A673 (cell line): ENCODE results near the gene GMFB. TPM values are rescaled to one million over a fixed set of nuclear protein-coding genes. Genes with fewer than 3 reads are reported as not detected.

Source experiments
- BruUV-seq: library from RNA; stranded (reverse); fragments of 400-500 nt; replicated peaks from 2 replicates; lab custom pipeline; 2021; lab: Mats Ljungman, UMichigan
- CTCF ChIA-PET: fragments of 300-600 bp; sonication (Branson Sonifier 250); formaldehyde crosslinking; loops from one replicate; lab custom pipeline; 2022; ENCODE audit warnings: antibody characterized with exemption; lab: Charles Lee
- POLR2A ChIA-PET: fragments of 300-600 bp; sonication (Branson Sonifier 250); formaldehyde crosslinking; loops from one replicate; lab custom pipeline; 2022; ENCODE audit warnings: antibody characterized with exemption; ENCODE audit not compliant: low non-redundant PET; lab: Charles Lee
- DNase-seq: peaks from one replicate; pipeline ENCODE4 v3.0.0-alpha.2; 2015; ENCODE audit warnings: low spot score
- H3K27ac ChIP-seq: fragments of 200-600 bp; sonication (generic); 2 replicates; pipeline ENCODE4 v1.5.1; 2016; ENCODE audit warnings: mixed run types, low read depth, mild to moderate bottlenecking, mixed read lengths, antibody characterized with exemption, low read length; ENCODE audit not compliant: poor library complexity, severe bottlenecking
- H3K27me3 ChIP-seq: fragments of 200-600 bp; sonication (generic); replicated peaks from 2 replicates; pipeline ENCODE4 v1.6.1; 2017; ENCODE audit warnings: mixed run types, low read depth, mild to moderate bottlenecking, mixed read lengths, antibody characterized with exemption, low read length; ENCODE audit not compliant: insufficient read depth, poor library complexity
- H3K36me3 ChIP-seq: fragments of 200-600 bp; sonication (generic); 2 replicates; pipeline ENCODE4 v1.6.1; 2016; ENCODE audit warnings: mixed run types, mild to moderate bottlenecking, mixed read lengths, antibody characterized with exemption, low read length; ENCODE audit not compliant: insufficient read depth, poor library complexity, severe bottlenecking
- H3K4me1 ChIP-seq: fragments of 200-600 bp; sonication (generic); 2 replicates; pipeline ENCODE4 v1.6.1; 2017; ENCODE audit warnings: mixed run types, mild to moderate bottlenecking, mixed read lengths, antibody characterized with exemption, low read length; ENCODE audit not compliant: insufficient read depth, poor library complexity, severe bottlenecking
- H3K4me3 ChIP-seq: fragments of 200-600 bp; sonication (generic); 2 replicates; pipeline ENCODE4 v1.5.1; 2016; ENCODE audit warnings: low read depth, mixed run types, mild to moderate bottlenecking, mixed read lengths, low read length; ENCODE audit not compliant: poor library complexity, severe bottlenecking
- H3K9me3 ChIP-seq: fragments of 200-600 bp; sonication (generic); 2 replicates; pipeline ENCODE4 v1.6.1; 2016; ENCODE audit warnings: mixed run types, low read depth, mild to moderate bottlenecking, mixed read lengths, antibody characterized with exemption, low read length; ENCODE audit not compliant: poor library complexity, severe bottlenecking
- CTCF ChIP-seq: fragments of 300-800, 200-600 bp; sonication (generic); conservative IDR thresholded peaks from 2 replicates; pipeline ENCODE4 v1.5.1; 2017; ENCODE audit warnings: low read depth, mild to moderate bottlenecking, antibody characterized with exemption, low read length, moderate library complexity, mixed read lengths
- EZH2 ChIP-seq: fragments of 200-600 bp; sonication (generic); IDR thresholded peaks from 2 replicates; pipeline ENCODE4 v1.6.1; 2017; ENCODE audit warnings: borderline replicate concordance, low read depth, mild to moderate bottlenecking, mixed read lengths, antibody characterized with exemption, low read length; ENCODE audit not compliant: poor library complexity, severe bottlenecking
- intact Hi-C: fragments of 100-400 bp; cut with micrococcal nuclease; formaldehyde crosslinking; loops from one replicate; pipeline ENCODE4 v1.10.0; 2022; ENCODE audit not compliant: unreplicated experiment
- total RNA-seq: library from RNA; stranded (reverse); gene quantifications from 2 replicates; pipeline ENCODE4 v1.2.3, GENCODE V29; 2021

GMFB gene
- total RNA-seq, 1 experiment from 2014 or later, result 76.8 TPM

GRCh38 chr14:54486685-54487084 lies 2.1 kb downstream of the GMFB start:
- Histone ChIP-seq H3K4me3 (no peak overlapping the region), H3K9me3 (no peaks in the 10 kb centered on the region), H3K27ac (no peak overlapping the region), H3K27me3 (no peaks in the 10 kb centered on the region), H3K36me3 (peaks cover 17% of the 10 kb centered on the region), H3K4me1 (peaks cover 47% of the 10 kb centered on the region)
- TF ChIP-seq CTCF (no peak), EZH2 (no peak)
- DNase-seq, result no peak
- intact Hi-C loops, result no loop called here
- ChIA-PET POLR2A (no interaction called here), CTCF (no interaction called here)
- no TSS peak for BruUV-seq

- TF ChIP-seq EZH2 (no peak), CTCF (no peak)
- BruUV-seq, result no TSS peak
- intact Hi-C loops, result no loop called here
- H3K27me3 ChIP-seq, result no peaks in the 10 kb centered on the region
- peaks cover 37% of the 10 kb centered on the region for H3K36me3 ChIP-seq
- ChIA-PET POLR2A (no interaction called here), CTCF (no interaction called here)
- H3K4me3 ChIP-seq, result no peak overlapping the region
- H3K9me3 ChIP-seq, result no peaks in the 10 kb centered on the region
- H3K4me1 ChIP-seq, result peaks cover 28% of the 10 kb centered on the region
- no peak for DNase-seq
- no peak overlapping the region for H3K27ac ChIP-seq
Measured at GRCh38 chr14:54483846-54484245, 4.9 kb downstream of the GMFB start.

- Histone ChIP-seq H3K36me3 (peaks cover 41% of the 10 kb centered on the region), H3K4me3 (no peak overlapping the region), H3K9me3 (no peaks in the 10 kb centered on the region), H3K27ac (no peak overlapping the region), H3K4me1 (peaks cover 28% of the 10 kb centered on the region), H3K27me3 (no peaks in the 10 kb centered on the region)
- DNase-seq, result no peak
- TF ChIP-seq CTCF (no peak), EZH2 (no peak)
- ChIA-PET CTCF (no interaction called here), POLR2A (no interaction called here)
- no TSS peak for BruUV-seq
- intact Hi-C loops, result no loop called here
Measured at GRCh38 chr14:54483073-54483745, 5.6 kb downstream of the GMFB start.
